Body of pancreas (tissue), 4 donors: ENCODE measurements around the gene CNST.

ENCODE experiments used
- POLR2A ChIP-seq, 3 donors: fragments of 450-650 bp; IDR thresholded peaks; one replicate each; pipeline ENCODE4 v1.6.1; 2016; ENCODE audit warnings: antibody characterized with exemption in 3 of 3, mild to moderate bottlenecking in 2 of 3
- TF ChIP-seq, protein P1 (sequence below), 7 experiments: fragments of 450-650 bp in 4 of 7; fragments of 200-600 bp in 3 of 7; sonication (generic) in 3 of 7; IDR thresholded peaks; one replicate each; pipeline ENCODE4 v1.5.1; 2016 to 2019; ENCODE audit warnings: antibody characterized with exemption in 7 of 7

DNA sequence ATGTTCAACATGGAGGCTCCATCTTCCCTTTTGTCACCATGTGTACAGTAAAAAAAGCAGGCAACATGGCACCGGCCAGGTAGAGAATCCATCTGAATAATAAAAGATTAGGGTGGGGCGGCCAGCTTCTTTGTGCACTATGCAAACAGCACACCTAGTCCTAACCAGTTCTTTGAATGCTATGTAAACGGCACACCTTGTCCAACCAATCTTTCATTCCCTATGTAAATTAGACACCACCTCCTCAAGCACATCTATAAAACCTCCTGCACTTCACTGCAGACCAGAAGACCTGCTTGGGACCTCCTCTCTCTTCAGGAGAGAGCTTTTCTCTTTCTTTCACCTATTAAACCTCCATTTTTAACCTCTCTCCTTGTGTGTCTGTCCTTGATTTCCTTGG is 28.4 kb upstream of the CNST start:
- TF ChIP-seq, protein P1, sequence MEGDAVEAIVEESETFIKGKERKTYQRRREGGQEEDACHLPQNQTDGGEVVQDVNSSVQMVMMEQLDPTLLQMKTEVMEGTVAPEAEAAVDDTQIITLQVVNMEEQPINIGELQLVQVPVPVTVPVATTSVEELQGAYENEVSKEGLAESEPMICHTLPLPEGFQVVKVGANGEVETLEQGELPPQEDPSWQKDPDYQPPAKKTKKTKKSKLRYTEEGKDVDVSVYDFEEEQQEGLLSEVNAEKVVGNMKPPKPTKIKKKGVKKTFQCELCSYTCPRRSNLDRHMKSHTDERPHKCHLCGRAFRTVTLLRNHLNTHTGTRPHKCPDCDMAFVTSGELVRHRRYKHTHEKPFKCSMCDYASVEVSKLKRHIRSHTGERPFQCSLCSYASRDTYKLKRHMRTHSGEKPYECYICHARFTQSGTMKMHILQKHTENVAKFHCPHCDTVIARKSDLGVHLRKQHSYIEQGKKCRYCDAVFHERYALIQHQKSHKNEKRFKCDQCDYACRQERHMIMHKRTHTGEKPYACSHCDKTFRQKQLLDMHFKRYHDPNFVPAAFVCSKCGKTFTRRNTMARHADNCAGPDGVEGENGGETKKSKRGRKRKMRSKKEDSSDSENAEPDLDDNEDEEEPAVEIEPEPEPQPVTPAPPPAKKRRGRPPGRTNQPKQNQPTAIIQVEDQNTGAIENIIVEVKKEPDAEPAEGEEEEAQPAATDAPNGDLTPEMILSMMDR (IDR thresholded peaks at IDR 0.05), result no peak
- TF ChIP-seq POLR2A (IDR thresholded peaks at IDR 0.05), result no peak
